CD4-positive, alpha-beta T cell treated with Interleukin-21 for 1 hour (primary cell): ENCODE data around the gene MEGF10.

Source experiments
- DNase-seq: peaks from one replicate; pipeline ENCODE4 v3.0.0-alpha.2; 2020

Gene MEGF10

DNA sequence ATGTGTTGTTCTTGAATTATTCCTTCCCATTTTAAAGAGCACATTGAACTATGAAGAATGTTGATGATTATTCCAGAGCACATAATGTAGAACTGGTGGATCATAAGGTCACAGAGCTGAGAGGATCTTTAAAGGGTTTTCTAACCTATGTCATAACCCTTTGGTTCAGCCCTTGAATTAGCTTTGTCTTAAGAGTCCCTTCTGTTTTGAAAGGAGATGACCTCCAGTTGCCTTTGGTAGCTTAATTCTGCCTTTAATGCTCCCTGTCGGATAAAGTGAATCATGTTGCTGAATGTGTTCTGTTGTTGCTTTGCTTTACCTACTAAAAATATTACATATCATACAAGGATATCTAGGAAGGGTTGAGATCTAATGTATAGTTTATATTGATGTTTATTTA lies 127.8 kb downstream of the MEGF10 start:
- no peak for DNase-seq

DNA sequence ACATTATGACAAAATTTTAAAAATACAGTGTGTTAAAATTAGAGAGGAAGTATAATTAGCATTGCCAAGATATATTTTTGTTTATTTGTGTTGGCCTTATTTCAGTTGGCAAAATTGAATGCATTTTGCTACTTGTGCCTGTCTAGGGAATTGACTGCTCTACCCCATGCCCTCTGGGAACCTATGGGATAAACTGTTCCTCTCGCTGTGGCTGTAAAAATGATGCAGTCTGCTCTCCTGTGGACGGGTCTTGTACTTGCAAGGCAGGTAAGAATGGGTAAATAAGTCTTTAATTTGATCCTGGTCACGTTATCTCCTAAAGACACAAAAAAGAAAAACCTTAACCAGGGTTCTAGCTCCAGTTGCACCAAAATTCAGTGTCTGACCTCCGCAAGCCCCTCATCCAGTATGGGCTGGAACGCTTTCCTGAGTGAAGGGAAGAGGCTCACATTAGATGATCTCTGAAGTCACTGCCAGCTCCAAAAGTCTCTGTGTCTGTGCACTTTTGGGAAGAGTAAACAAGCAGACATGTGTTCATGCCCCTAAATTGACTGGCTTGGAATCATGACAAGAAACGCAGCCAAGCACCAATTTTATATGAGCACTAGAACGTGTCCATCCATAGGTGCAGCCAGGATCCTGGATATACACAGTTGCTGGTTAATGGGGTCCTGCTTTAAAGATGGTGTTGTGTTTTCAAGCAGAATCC lies 128.5 kb downstream of the MEGF10 start:
- DNase-seq: no peak

DNA sequence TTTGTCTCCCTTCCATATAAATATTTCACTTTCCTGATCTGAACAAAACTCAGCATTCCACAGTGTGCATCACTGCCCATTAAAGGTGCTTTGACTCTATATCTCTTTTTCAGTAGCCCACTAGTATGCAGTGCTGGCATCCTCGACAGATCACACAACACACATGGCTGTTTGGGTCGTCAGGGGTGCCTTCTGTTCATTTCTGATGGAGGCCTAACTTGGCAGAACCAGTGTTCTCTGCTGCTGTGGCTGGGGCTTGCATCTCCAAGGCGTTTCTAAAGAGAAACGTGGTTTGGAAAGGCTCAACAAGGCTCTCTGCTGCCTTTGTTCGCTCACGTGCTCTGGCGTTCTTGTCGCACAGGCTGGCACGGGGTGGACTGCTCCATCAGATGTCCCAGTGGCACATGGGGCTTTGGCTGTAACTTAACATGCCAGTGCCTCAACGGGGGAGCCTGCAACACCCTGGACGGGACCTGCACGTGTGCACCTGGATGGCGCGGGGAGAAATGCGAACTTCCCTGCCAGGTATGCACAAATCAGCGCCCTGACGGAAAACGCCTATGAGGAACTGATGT lies 129.2 kb downstream of the MEGF10 start:
- no peak for DNase-seq

DNA sequence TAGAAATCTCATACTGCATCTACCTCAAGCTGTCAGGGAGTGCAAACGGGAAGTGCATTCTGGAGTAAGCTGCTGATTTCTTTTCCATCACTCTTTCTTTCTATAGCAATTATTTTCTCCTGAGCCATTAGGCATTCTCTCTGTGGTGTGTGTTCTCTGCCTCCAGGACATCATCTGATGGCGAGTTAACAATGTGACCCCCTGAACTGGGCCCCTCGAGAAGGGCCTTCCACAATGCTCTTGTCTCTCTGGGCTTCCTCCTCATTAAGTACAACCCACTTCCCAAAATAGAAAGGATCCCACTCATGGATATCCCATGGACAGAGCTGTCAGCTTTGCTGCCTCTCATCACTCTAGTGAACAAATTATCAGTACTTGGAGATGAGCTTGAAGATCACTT lies 130.2 kb downstream of the MEGF10 start:
- DNase-seq: no peak

DNA sequence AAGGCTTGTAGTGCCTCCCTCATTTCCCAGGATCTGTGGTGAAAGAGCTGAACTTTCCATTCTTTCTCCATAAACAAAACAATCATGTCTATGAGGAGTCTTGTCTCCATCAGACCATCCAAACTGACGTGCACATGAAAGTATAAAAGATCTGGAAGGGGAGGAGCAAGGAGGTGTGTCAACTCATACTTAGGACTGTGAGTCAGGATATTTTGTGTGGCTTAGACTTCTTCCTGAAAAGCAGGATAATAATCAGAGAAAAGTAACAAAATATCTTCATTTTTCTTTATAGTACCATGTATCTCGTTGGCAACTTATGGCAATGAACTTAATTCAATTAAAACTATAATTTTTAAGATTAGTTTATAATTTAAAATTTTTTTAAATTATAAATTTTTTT lies 130.9 kb downstream of the MEGF10 start:
- DNase-seq: no peak

DNA sequence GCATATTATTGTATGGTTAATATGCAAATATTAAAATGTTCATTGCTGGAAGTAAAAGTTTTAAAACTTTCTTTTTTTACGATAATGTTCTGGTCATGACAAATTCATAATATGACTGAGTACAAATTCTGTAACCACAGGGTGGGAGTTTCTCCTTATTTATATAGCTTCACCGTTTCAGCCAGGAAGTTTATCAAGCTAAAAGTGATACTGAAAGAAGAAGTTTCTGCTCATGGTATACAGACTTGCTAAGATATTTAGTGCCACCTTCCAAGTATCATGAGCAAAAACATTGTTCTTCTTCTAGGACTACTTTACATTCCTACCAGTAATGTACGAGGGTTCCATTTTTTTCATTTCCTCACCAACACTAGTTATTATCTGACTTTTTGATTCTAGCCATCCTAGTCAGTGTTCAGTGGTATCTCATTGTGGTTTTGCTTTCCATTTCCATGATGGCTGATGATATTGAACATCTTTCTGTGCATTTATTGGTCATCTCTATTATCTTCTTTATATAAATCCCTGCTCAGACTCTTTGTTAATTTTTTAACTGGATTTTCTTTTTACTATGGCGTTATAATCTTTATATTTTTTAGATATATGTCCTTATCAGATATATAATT lies 132.7 kb downstream of the MEGF10 start:
- no peak for DNase-seq

DNA sequence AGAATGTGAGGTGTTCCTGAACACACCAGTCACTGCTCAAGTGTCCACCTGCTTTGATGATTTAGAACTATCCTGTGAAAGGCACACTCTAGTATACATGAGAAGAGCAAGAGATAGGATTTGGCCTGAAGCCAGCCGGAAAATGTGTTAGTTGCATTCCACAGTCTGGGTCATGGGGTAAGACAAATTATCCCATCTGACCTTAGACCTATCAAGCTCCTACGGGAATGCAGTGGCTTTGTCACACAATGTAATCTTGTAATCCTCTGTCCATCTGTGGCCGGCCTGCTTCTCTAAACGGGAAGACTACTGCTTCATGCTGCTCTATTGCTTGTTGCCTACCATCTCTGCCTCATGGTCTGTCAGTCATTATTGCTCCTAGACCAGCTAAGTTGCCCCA lies 134.4 kb downstream of the MEGF10 start:
- no peak for DNase-seq

DNA sequence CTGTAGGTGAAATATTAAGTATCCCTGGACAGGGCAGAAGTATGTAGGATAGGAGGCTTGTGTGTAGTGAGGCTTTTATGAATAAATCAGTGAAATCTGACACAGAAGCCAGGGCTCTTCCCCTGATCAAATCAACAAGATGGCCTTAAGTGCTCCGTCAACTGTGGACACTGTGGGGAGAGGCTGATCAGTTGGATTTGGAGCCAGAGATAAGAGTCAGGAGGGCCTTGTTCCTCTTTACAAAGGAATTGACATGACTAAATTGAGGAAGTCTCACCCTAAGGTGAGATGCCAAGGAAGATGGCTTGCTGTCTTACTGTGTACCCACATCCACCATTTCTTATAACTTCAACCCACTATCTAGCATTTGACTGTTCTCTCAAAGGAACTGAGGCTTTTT lies 135.3 kb downstream of the MEGF10 start:
- no peak for DNase-seq

DNA sequence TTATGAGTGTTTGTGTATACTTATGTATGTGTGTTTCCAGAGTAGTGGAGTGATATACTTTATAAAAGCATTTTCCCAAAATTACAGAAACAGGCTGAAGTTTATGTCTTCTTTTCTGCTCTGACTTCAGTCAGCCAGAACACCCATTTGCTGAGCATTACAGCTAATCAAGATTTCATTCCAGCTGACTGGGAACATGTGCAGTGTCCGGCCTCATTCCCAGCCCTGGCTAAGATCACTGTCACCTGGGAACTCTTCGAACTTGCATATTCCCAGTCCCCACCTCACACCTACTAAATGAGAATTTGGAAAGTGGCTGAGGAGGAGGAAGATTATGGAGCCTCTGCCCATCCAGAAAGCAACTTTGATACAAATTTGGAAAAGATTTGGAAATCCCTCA lies 136.1 kb downstream of the MEGF10 start:
- DNase-seq: no peak

DNA sequence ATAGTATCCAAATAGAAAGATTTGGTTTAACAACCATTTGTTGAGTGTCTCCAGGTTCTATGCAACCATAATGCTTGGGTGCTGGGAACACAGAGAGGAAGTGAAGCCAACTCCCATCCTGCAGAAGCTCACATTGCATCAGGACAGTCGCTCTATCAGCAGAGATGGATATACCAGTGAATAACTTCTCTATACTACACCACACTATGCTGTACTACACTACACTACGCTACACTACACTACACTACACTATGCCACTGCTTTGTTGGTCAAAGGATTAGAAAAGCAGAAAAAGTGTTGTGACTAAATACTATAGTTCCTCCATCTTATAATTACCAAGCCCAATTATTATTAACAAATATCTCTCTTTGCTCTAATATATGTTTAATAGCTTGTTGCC lies 137.7 kb downstream of the MEGF10 start:
- DNase-seq: no peak

DNA sequence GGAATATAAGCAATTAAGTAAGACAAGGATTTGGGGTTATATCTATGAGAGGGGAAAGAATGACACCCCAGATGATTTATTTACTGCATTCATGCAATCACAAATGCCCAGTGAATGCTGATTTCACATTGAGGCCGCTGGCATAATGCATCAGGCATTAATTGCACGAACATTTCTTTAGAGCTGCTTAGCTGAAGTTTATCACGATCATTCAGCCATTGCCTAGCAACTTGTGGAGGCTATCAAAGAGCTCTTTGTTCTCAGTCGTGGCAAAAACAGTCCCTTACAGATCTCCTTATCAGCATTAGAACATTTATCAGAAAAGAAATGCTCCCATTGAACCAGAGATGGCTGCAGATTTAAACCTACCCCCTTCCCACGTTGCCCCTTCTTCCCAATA lies 138.2 kb downstream of the MEGF10 start:
- DNase-seq: no peak

DNA sequence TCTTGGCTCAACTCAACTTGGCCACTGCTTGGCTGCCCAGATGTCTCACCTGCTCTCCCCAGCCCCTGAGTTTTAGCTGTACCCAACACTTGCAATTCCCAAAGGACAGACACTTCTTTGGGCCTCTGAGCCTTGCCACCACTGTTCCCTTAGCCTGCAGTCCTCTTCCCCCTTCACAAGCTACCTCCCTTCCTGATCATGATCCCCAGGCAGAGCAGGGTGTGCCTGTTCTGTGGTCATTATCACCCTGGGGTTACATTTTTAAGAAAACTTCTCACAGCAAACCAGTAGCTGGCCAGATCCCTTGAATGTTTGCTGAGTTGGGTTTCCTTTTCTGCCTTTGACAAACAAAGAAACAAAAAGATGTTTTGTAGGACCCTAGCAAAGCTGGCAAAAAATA lies 139.3 kb downstream of the MEGF10 start:
- no peak for DNase-seq

DNA sequence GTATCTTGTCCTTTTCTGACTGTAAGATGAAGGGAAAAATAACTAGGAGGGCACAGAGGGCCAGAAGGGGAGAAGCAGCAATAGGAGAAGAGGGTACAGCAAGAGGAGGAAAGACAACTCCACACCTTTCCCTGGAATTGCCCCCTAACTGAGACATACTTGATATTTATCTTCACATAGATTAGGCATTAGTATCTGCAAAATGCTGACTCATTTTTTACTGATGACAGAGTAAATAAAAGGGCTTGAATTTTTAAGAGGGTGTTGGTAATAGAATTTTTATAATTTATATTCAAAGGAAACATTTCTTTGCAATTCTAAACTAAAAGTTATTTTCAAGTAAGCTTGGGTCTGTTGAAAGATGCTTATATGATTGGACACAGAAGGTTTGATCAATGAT lies 140.0 kb downstream of the MEGF10 start:
- DNase-seq: no peak

DNA sequence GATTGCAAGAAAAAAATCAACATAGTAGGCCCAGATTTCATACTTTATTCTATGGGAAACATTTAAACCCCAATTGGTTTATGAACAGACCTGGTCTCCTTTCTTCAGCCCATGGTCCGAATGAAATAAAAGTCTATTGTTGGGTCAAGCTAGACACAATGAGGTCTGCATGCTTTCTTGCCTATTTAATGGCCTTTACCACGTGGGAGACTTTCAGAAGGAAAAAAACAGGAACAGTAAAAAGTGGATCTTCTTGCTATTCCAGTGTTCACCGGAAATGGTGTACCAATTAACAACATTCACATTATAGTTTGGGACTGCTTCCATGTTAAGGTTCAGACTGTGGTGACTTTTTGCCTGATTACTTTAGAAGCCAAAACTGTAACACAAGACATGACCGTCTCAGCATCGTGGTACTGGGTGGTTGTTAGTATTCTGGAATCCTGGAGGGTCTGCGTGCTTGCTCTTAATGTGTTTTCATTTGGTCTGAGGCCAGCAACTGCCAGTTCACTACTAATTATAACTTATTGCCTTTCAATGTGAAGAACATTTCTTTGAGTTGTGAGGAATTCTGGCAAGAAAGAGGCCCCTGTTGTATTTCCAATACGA lies 141.5 kb downstream of the MEGF10 start:
- no peak for DNase-seq

DNA sequence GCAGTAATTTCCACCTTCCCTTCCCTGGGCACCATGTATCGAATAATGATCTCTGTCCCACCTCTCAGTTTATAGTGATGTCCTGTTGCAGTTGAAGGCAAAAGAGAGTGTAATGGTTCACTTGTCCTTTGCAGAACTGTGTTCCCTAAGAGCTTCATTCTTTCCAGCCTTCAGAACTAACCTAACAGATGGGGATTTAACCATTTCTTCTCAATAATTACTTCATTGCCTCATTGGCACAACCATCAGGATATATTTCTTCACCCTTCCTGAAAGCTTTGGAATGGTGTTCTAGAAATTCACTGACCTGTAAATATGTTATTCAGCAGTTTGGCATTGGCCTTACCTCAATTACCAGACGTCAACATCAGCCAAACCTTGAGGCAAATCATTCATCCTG lies 142.9 kb downstream of the MEGF10 start:
- DNase-seq: no peak

DNA sequence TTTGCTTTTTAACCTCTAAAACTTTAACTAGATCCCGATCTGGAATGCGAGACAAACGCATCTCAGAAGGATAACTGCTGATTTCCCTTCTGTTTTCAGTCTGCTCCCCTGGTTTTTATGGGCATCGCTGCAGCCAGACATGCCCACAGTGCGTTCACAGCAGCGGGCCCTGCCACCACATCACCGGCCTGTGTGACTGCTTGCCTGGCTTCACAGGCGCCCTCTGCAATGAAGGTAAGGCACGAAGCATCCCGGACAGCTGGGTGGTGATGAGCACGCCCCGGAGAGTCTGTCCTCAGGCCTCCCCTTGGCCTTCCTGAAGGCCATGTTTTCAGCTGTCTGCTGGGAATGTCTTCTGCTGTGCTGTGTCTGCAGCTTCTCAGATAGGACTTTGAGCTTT lies 144.0 kb downstream of the MEGF10 start:
- DNase-seq: no peak

DNA sequence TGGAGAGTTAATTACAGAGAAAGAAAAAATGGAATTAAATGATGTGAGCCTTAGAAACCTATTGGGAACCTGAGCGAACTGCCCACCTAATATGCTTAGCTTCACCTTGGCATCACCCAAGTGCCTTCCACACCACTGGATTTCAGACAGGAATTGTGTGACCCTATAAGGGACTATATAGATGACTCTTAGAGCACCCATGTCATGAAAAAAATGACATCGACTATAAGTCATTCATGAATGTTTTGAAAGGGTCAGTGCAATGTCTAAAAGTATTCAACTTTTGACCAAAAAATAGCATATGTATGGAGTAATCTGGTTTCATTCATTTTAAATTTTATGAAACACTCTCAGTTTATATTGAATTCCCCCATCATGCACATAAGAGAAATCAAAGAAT lies 145.2 kb downstream of the MEGF10 start:
- no peak for DNase-seq

DNA sequence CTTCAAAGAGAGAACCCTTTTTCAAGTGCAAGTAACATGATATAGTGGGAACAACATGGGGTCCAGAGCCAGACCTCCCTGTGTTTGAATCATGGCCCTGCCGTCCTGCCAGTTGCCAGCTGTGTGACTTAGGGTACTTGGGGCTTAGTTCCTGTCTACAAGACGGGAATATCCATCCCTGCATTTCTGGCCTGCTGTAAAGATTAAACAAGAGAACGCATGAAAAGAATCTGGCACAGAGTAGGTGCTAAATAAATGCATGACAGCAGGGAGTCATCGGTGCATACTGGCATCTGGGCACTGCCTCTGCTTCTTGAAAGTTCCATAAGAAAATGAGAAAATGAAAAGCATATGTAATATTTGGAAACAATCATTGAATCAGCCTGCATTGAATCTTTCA lies 149.0 kb downstream of the MEGF10 start:
- no peak for DNase-seq

DNA sequence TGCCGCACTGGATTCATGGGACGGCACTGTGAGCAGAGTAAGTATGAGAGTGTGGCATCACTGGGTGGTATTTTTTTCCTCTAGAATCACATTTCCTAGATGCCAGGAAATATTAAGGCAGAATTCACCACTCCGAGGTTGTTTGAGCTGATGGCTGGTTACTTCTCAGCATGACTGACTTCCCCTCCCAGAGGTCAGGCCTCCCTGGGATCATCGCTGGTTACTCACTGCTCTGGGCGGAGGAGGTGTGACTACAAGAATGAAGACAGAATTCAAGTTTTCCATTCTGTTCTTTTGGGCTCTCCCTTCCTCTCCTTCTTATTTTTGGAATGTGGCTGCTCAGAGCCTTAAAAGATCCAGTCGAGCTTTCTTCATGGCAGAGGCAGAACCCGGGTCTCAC lies 150.2 kb downstream of the MEGF10 start:
- no peak for DNase-seq

DNA sequence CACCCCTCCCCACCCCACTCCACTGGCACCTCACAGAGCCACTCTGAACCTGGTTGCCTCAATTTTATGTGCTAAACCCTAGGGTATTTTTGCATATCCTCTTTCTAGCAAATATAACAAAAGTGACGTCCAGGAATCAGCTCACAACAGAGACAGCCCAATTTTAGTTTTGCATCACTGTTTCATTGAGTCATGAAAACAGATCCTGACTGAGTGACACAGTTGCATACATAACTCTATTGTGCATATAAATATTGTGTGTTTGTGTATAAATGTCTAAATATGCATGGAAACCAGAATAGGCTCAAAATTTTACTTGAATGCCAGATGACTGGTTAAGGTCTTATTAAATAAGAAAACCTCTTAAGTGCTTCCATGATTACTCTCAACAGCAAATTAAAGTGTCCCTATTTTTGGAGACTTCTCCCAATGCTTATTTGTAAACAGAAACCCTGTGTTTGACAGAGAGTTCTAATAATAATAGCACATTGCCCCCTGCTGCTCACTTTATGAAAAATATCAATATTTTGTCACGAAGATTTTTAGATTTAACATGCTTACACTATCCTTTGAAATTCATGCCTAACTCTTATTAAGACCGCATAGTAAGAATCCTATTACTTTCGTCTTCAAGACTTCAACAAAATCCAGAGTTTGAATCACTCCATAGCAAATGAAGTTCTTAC lies 151.3 kb downstream of the MEGF10 start:
- no peak for DNase-seq

DNA sequence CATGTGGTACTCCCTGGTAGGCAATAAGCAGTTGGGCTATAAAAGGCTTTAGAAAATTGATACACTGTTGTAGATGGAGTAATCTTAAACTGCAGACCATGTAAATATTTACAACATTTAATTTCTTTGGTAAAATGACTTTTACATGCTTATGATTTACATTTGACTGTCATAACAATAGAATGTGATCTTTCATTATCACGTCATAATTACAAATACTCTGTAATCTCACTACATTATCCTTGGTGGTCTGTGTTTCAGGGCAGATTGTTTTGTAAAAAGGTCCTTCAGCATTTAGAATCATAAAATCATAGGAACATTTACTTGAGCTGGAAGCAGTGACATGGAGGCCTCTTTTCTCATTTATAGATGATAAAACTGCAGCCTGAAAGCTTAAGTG lies 153.6 kb downstream of the MEGF10 start:
- no peak for DNase-seq

DNA sequence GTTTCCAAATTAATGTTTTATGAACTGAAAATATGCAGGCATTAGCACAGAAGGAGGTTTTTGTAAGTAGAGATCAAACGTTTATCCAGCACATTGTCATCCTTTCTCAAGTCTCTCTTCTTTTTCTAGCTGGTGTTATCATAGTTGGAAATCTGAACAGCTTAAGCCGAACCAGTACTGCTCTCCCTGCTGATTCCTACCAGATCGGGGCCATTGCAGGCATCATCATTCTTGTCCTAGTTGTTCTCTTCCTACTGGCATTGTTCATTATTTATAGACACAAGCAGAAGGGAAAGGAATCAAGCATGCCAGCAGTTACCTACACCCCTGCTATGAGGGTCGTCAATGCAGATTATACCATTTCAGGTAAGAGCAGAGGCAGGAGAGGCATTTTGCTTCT lies 154.7 kb downstream of the MEGF10 start:
- DNase-seq: no peak

DNA sequence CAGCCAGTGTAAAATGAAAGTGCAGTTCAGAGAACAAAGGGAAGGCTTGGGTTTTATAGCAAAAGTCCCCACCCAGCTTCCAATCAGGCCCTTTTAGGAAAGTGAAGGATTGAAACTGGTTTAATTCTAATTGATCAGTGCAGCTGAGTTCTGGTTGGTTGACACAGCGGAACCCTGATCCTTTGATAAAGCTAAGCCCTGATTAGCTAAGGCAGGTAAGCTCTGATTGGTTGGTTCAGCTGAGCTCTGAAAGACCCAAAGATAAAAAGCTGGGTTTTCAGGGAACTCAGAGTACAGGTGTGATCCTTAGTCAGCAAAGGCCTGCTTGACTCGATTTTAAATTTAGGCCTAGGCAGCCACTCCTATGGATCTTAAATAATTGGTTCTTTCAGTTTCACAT lies 156.0 kb downstream of the MEGF10 start:
- no peak for DNase-seq

DNA sequence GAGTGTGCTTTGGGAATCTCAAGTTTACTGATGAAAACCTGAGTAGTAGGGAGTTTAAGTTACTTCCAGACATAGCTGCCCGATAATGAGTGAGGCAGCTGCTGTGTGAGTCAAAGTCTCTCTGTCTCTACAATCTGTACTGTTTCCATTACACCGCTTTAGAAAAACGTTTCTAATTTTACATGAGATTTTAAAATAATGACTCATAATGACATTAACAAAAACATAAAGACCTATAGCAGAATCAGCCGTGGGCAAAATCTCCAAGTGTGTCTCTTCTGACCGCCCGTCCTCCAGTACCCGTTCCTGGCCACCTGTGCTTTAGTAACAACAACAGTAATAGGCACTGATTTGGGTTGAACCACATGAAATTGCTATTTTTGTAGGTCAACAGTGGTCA lies 157.2 kb downstream of the MEGF10 start:
- no peak for DNase-seq
